HUDEP-2 (cell line): ENCODE data around the gene PHF21B.

ENCODE experiments used
- DNase-seq, 76 experiments: peaks; one replicate each; lab custom pipeline; 2025; ENCODE audit not compliant: unreplicated experiment in 76 of 76; lab: John Stamatoyannopoulos, UW

PHF21B gene

GRCh38 chr22:44940130-44940529 is 69.7 kb downstream of the PHF21B start:
- DNase-seq: no peak

GRCh38 chr22:44939451-44939850 is 70.4 kb downstream of the PHF21B start:
- DNase-seq: no peak

- DNase-seq: no peak
Observed at GRCh38 chr22:44938886-44939285, 70.9 kb downstream of the PHF21B start.

GRCh38 chr22:44937216-44937615 is 72.6 kb downstream of the PHF21B start:
- no peak for DNase-seq

GRCh38 chr22:44936201-44936600 is 73.6 kb downstream of the PHF21B start:
- no peak for DNase-seq

- DNase-seq: no peak
Observed at GRCh38 chr22:44935724-44936123, 74.1 kb downstream of the PHF21B start.

GRCh38 chr22:44934454-44934735 is 75.4 kb downstream of the PHF21B start:
- no peak for DNase-seq

GRCh38 chr22:44933666-44934453 is 75.9 kb downstream of the PHF21B start:
- DNase-seq: no peak

- DNase-seq: no peak
Observed at GRCh38 chr22:44932493-44932892, 77.3 kb downstream of the PHF21B start.

GRCh38 chr22:44931766-44932165 is 78.0 kb downstream of the PHF21B start:
- no peak for DNase-seq

GRCh38 chr22:44931077-44931540 is 78.7 kb downstream of the PHF21B start:
- DNase-seq: no peak

- no peak for DNase-seq
Observed at GRCh38 chr22:44930711-44931035, 79.1 kb downstream of the PHF21B start.

GRCh38 chr22:44930016-44930710 is 79.6 kb downstream of the PHF21B start:
- DNase-seq: no peak

- no peak for DNase-seq
Observed at GRCh38 chr22:44929359-44930015, 80.3 kb downstream of the PHF21B start.

GRCh38 chr22:44928711-44929358 is 81.0 kb downstream of the PHF21B start:
- no peak for DNase-seq

- DNase-seq: no peak
Observed at GRCh38 chr22:44928136-44928463, 81.7 kb downstream of the PHF21B start.

- DNase-seq: no peak
Observed at GRCh38 chr22:44927463-44928135, 82.2 kb downstream of the PHF21B start.

GRCh38 chr22:44926491-44927415 is 83.1 kb downstream of the PHF21B start:
- DNase-seq: no peak

- no peak for DNase-seq
Observed at GRCh38 chr22:44926124-44926475, 83.7 kb downstream of the PHF21B start.

GRCh38 chr22:44925465-44926123 is 84.2 kb downstream of the PHF21B start:
- no peak for DNase-seq
